ENCODE measurements around the gene SCUBE3.

SCUBE3 gene

DNA sequence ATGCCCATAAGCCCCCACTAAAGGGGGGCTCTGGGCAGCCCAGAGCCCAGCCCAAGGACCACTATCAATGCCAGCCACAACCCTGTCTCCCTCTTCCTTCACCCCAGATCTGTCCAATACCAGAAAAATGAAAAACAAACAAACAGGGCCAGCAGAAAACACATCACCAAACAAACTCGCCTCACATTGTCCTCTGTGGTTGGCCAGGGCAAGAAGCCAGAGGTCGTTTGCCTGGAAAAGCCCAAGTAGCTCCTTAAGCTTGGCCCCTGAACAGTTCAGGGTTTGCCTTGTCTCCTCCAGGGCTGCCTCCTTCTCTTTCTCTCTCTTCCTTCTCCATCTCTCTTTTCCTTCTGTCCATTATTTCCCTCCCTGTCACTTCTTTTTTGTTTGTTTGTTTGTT is 10.1 kb upstream of the SCUBE3 start:
- DNase-seq (ENCODE audit: low read depth) = no peak
- no peak overlapping the region for H3K4me3 ChIP-seq (ENCODE audit: control insufficient read depth, low read depth, low read length)
- TF ChIP-seq, protein P1, sequence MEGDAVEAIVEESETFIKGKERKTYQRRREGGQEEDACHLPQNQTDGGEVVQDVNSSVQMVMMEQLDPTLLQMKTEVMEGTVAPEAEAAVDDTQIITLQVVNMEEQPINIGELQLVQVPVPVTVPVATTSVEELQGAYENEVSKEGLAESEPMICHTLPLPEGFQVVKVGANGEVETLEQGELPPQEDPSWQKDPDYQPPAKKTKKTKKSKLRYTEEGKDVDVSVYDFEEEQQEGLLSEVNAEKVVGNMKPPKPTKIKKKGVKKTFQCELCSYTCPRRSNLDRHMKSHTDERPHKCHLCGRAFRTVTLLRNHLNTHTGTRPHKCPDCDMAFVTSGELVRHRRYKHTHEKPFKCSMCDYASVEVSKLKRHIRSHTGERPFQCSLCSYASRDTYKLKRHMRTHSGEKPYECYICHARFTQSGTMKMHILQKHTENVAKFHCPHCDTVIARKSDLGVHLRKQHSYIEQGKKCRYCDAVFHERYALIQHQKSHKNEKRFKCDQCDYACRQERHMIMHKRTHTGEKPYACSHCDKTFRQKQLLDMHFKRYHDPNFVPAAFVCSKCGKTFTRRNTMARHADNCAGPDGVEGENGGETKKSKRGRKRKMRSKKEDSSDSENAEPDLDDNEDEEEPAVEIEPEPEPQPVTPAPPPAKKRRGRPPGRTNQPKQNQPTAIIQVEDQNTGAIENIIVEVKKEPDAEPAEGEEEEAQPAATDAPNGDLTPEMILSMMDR (IDR thresholded peaks at IDR 0.05; ENCODE audit: control insufficient read depth, insufficient read depth, low read depth, low read length, missing control alignments) = no peak

GRCh38 chr6:35206346-35206745 is 7.4 kb upstream of the SCUBE3 start:
- TF ChIP-seq, protein P1 (IDR thresholded peaks at IDR 0.05; ENCODE audit: control insufficient read depth, insufficient read depth, low read depth, low read length, missing control alignments) = no peak
- DNase-seq (ENCODE audit: low read depth) = no peak
- no peak overlapping the region for H3K4me3 ChIP-seq (ENCODE audit: control insufficient read depth, low read depth, low read length)

DNA sequence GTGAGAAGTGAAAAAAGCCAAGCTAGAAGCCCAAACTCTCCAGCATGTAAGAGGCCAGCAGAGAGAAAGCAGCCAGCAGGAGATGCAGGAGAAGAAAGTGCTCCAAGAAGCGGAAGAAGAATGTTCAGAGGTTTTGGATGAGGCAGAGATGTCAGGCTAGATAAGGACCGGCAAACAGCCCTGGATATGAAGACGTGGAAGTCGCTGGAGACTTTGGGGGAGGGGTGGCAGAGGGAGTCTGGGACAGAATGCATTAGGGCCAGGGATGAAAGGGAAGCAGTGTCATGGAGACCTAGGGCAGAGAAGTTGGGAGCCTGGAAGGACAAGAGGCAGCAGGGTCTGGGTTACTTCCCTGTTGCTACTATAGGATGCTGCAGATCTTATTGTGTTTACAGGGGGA is 5.3 kb upstream of the SCUBE3 start:
- TF ChIP-seq, protein P1 (IDR thresholded peaks at IDR 0.05; ENCODE audit: control insufficient read depth, insufficient read depth, low read depth, low read length, missing control alignments) = no peak
- DNase-seq (ENCODE audit: low read depth) = no peak
- H3K4me3 ChIP-seq (ENCODE audit: control insufficient read depth, low read depth, low read length) = no peak overlapping the region

DNA sequence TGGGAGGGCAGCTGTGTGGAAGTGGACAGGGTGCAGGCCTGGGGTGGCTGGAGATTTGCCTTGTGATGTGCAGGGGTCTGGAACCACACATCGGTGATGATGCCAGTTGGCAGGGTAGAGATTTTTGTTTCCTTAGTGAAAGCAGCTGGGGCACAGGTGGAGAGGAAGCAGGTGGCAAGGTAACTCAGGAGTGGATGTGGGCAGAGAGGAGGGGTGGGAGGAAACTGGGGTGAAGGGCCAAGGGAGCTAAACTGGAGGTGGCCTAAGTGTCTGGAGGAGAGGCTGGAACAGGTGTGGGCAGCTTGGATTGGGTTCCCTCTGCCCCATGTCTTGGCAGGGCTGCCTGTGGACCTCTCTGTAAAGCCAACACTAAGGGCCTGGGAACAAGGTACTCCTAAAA is 4.7 kb upstream of the SCUBE3 start:
- no peak for DNase-seq (ENCODE audit: low read depth)
- TF ChIP-seq, protein P1 (IDR thresholded peaks at IDR 0.05; ENCODE audit: control insufficient read depth, insufficient read depth, low read depth, low read length, missing control alignments) = no peak
- H3K4me3 ChIP-seq (ENCODE audit: control insufficient read depth, low read depth, low read length) = no peak overlapping the region

DNA sequence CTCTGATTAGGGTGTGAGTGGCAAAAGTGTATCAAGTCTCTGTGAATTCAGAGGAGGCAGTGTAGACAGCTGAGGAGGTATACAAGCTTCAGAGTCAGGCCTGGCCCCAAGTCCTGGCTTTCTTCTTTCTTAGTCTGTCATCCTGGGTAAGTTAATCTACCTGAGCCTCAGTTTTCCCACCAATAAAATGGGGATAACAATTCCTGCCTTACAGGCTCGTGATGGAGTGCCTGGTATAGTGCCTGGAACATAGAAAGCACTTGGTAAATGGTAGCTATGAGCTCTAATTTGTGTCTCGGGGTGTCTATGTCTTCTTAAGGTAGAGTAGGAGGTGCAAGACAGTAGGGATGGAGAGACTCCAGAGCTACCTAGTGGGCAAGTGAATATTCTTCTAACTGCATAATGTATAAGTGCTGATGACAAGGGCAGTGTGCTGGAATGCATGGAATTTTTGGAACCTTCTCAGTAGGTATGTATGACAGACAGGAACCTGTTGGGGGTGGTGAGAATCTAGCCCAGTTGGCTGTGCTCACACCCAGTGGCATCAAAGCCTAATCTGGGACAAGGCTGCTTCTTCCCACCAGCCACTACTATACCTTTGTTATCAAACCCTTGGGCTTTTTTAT is 4.0 kb upstream of the SCUBE3 start:
- TF ChIP-seq, protein P1 (IDR thresholded peaks at IDR 0.05; ENCODE audit: control insufficient read depth, insufficient read depth, low read depth, low read length, missing control alignments) = no peak
- H3K4me3 ChIP-seq (ENCODE audit: control insufficient read depth, low read depth, low read length) = no peak overlapping the region
- no peak for DNase-seq (ENCODE audit: low read depth)

DNA sequence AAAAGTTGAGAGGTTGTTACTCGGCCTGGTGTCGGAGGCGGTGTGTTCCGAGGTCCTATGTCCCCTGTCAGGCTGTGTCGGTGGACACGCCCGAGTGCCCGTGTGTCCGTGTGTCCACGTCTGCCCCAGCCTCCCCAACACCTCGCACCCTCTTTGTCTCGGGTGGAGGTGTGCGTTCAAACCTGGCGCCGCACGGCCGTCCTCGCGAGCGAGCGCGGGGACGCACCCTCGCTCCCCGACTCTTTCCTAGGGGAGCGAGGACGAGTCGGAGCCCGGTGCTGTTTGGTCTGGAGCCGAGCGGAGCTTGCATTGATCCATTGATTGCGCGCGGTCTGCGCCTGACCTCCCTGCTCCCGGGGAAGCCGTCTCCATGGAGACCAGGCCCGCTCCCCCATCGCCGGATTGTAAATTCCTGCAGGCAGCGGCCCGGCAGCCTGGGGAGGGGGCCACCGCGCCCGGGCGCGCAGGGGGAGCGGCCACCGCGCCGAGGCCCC is 411 bp upstream of the SCUBE3 start:
- DNase-seq (ENCODE audit: low read depth) = no peak
- TF ChIP-seq, protein P1 (IDR thresholded peaks at IDR 0.05; ENCODE audit: control insufficient read depth, insufficient read depth, low read depth, low read length, missing control alignments) = no peak
- peak overlapping the region; percentile 75 for H3K4me3 ChIP-seq (ENCODE audit: control insufficient read depth, low read depth, low read length)

Measured in AG09309 (cell line).